AG04450 (cell line): ENCODE results near the gene CDK16. TPM values are rescaled to one million over a fixed set of nuclear protein-coding genes. Genes with fewer than 3 reads are reported as not detected.

Source experiments
- CTCF ChIA-PET: fragments of 300-600, 350-600 bp; formaldehyde crosslinking; extraction: SDS; loops from one replicate; lab custom pipeline; 2022; ENCODE audit warnings: antibody characterized with exemption, inconsistent platforms; lab: Charles Lee
- POLR2A ChIA-PET: fragments of 350-600 bp; formaldehyde crosslinking; extraction: SDS; loops from one replicate; lab custom pipeline; 2021; ENCODE audit warnings: antibody characterized with exemption, inconsistent platforms; lab: Yijun Ruan, JAX
- DNase-seq: peaks from one replicate; pipeline ENCODE4 v3.0.0-alpha.2; 2011; ENCODE audit warnings: low read depth, low spot score
- H3K27ac ChIP-seq: one replicate; pipeline ENCODE4 v1.5.1; 2012; ENCODE audit warnings: low read depth, low read length, control low read depth
- H3K27me3 ChIP-seq: one replicate; pipeline ENCODE4 v1.6.0; 2012; ENCODE audit warnings: low read length; ENCODE audit not compliant: control insufficient read depth, insufficient read depth
- H3K4me3 ChIP-seq: 2 replicates; pipeline ENCODE4 v1.5.1; 2011; ENCODE audit warnings: mild to moderate bottlenecking, low read depth, low read length, control low read depth
- H3K9me3 ChIP-seq: 2 replicates; pipeline ENCODE4 v1.5.1; 2012; ENCODE audit warnings: low read length; ENCODE audit not compliant: control insufficient read depth, insufficient read depth
- polyA plus RNA-seq: library from polyadenylated mRNA; depleted of rRNA; stranded (reverse); fragments of >200 nt; gene quantifications from 2 replicates; pipeline ENCODE4 v1.2.3, GENCODE V29; 2011
- TF ChIP-seq, protein P1 (sequence below): IDR thresholded peaks from 2 replicates; pipeline ENCODE4 v1.5.1; 2011; ENCODE audit warnings: low read depth, low read length, control low read depth, inconsistent platforms

Gene CDK16
- polyA plus RNA-seq, 1 experiment: 89.9 TPM

- POLR2A ChIA-PET: interaction anchor here (0.7 to 1.0 kb wide), 2 partner anchors 9 to 1496 kb away, joined by 3 to 4 read pairs; partner anchors contain the start of gene SUV39H1
- Histone ChIP-seq H3K9me3 (no peaks in the 10 kb centered on the region), H3K27me3 (no peaks in the 10 kb centered on the region), H3K27ac (no peak overlapping the region), H3K4me3 (no peak overlapping the region)
- DNase-seq: no peak
- CTCF ChIA-PET: interaction anchor here (0.9 to 1.3 kb wide), 2 partner anchors 183 to 185 kb away, joined by 3 read pairs; no protein-coding TSS in a partner anchor
- TF ChIP-seq, protein P1, sequence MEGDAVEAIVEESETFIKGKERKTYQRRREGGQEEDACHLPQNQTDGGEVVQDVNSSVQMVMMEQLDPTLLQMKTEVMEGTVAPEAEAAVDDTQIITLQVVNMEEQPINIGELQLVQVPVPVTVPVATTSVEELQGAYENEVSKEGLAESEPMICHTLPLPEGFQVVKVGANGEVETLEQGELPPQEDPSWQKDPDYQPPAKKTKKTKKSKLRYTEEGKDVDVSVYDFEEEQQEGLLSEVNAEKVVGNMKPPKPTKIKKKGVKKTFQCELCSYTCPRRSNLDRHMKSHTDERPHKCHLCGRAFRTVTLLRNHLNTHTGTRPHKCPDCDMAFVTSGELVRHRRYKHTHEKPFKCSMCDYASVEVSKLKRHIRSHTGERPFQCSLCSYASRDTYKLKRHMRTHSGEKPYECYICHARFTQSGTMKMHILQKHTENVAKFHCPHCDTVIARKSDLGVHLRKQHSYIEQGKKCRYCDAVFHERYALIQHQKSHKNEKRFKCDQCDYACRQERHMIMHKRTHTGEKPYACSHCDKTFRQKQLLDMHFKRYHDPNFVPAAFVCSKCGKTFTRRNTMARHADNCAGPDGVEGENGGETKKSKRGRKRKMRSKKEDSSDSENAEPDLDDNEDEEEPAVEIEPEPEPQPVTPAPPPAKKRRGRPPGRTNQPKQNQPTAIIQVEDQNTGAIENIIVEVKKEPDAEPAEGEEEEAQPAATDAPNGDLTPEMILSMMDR: peak; percentile 10; the same call in 1 of the 2 replicates
Measured at GRCh38 chrX:47200385-47201150, 17.9 kb upstream of the CDK16 start.

DNA sequence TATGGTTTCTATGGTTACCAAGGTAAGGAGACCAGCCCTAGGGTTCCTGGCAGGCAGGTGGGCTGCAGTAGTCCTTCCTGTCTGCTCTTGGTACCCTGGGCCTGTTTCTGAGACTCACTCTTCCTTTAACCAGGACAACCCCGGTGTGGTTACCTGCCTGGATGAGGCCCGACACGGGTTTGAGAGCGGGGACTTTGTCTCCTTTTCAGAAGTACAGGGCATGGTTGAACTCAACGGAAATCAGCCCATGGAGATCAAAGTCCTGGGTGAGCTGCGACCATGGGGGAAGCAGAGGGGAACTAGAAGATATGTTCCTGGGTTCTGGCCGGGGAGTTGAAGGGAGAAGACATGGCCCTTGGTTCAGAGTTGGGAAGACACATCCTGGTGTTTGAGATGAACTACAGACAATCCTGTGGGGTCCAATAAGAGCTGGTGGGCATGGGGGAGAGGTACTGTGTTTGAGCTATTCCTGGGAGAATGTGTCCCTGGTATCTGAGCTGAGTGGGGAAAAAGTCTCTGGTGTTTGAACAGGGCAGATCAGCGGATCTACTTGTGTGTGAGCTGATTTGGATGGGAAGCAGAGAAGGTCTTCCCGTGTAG, 17.0 kb upstream of the CDK16 start:
- DNase-seq: no peak
- ChIA-PET POLR2A (no interaction called here), CTCF (interaction anchor here (1.3 kb wide), 1 partner anchor 183 kb away, joined by 3 read pairs; no protein-coding TSS in a partner anchor)
- Histone ChIP-seq H3K4me3 (no peak overlapping the region), H3K27ac (no peak overlapping the region), H3K9me3 (no peaks in the 10 kb centered on the region), H3K27me3 (no peaks in the 10 kb centered on the region)
- TF ChIP-seq, protein P1: no peak

DNA sequence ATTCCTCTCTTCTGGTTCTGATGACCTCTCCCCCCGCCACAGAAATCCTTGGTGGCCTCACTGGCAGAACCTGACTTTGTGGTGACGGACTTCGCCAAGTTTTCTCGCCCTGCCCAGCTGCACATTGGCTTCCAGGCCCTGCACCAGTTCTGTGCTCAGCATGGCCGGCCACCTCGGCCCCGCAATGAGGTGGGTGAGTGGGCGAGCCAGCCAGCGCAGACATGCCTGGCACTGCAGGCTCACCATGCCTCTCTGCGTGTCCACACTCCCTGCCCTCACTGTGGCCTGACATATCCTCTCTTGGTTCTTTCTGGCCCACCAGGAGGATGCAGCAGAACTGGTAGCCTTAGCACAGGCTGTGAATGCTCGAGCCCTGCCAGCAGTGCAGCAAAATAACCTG, 16.2 kb upstream of the CDK16 start:
- H3K4me3 ChIP-seq: no peak overlapping the region
- H3K27me3 ChIP-seq: no peaks in the 10 kb centered on the region
- DNase-seq: no peak
- CTCF ChIA-PET: no interaction called here
- H3K9me3 ChIP-seq: no peaks in the 10 kb centered on the region
- POLR2A ChIA-PET: no interaction called here
- H3K27ac ChIP-seq: no peak overlapping the region
- TF ChIP-seq, protein P1: no peak

GRCh38 chrX:47202877-47203276, 15.6 kb upstream of the CDK16 start:
- no peak overlapping the region for H3K4me3 ChIP-seq
- no peaks in the 10 kb centered on the region for H3K9me3 ChIP-seq
- TF ChIP-seq, protein P1: no peak
- CTCF ChIA-PET: no interaction called here
- POLR2A ChIA-PET: no interaction called here
- no peak overlapping the region for H3K27ac ChIP-seq
- no peaks in the 10 kb centered on the region for H3K27me3 ChIP-seq
- DNase-seq: no peak

GRCh38 chrX:47204970-47205369, 13.5 kb upstream of the CDK16 start:
- no peaks in the 10 kb centered on the region for H3K27me3 ChIP-seq
- no peaks in the 10 kb centered on the region for H3K9me3 ChIP-seq
- peak overlapping the region; percentile 21 for H3K27ac ChIP-seq
- ChIA-PET POLR2A (no interaction called here), CTCF (no interaction called here)
- no peak for DNase-seq
- TF ChIP-seq, protein P1: no peak
- no peak overlapping the region for H3K4me3 ChIP-seq
